Adrenal gland (tissue), 5 donors: Measurements from ENCODE around the gene SLC25A15.
"Not testable (repeated sequence)": the region's sequence is repeated elsewhere in the genome, so short reads cannot be mapped to it uniquely, and the experiment has no call there.

Source experiments
- CTCF ChIP-seq, 6 experiments: fragments of 450-650 bp in 4 of 6; fragments of 200-600 bp in 2 of 6; sonication (generic) in 1 of 6; IDR thresholded peaks; 1 replicate in 5 of 6; 2 replicates in 1 of 6; pipeline versions ENCODE4 v1.5.1 to v1.8.0; 2016 to 2021; ENCODE audit warnings: antibody characterized with exemption in 6 of 6, mild to moderate bottlenecking in 2 of 6, moderate library complexity in 1 of 6
- POLR2A ChIP-seq, 2 donors: fragments of 450-650 bp; IDR thresholded peaks; one replicate each; pipeline ENCODE4 v1.6.1; 2017; ENCODE audit warnings: antibody characterized with exemption in 2 of 2, mild to moderate bottlenecking in 2 of 2, moderate library complexity in 1 of 2
- donor health status: DM: no; HTN: no; CAD: no.

- not testable (repeated sequence) for TF ChIP-seq CTCF, POLR2A (IDR thresholded peaks at IDR 0.05)
These were observed 51.5 kb downstream of the SLC25A15 start for GRCh38 chr13:40840955-40841354.
